PC-3 (cell line): ENCODE results near the gene CNTFR.

Experiments
- CTCF ChIP-seq: fragments of 300-600 bp; sonication (generic); conservative IDR thresholded peaks from 2 replicates; pipeline ENCODE4 v1.5.1; 2017; ENCODE audit warnings: antibody characterized with exemption, low read depth, mild to moderate bottlenecking, low read length
- EZH2 ChIP-seq: fragments of 300-600 bp; sonication (generic); IDR thresholded peaks from one replicate; pipeline ENCODE4 v1.6.1; 2017; ENCODE audit warnings: antibody characterized with exemption, mild to moderate bottlenecking, low read length; ENCODE audit not compliant: unreplicated experiment
- EZH2phosphoT487 ChIP-seq: fragments of 300-600 bp; sonication (generic); IDR thresholded peaks from 2 replicates; pipeline ENCODE4 v1.6.1; 2018; ENCODE audit warnings: mild to moderate bottlenecking, antibody characterized with exemption, low read length, borderline replicate concordance

DNA sequence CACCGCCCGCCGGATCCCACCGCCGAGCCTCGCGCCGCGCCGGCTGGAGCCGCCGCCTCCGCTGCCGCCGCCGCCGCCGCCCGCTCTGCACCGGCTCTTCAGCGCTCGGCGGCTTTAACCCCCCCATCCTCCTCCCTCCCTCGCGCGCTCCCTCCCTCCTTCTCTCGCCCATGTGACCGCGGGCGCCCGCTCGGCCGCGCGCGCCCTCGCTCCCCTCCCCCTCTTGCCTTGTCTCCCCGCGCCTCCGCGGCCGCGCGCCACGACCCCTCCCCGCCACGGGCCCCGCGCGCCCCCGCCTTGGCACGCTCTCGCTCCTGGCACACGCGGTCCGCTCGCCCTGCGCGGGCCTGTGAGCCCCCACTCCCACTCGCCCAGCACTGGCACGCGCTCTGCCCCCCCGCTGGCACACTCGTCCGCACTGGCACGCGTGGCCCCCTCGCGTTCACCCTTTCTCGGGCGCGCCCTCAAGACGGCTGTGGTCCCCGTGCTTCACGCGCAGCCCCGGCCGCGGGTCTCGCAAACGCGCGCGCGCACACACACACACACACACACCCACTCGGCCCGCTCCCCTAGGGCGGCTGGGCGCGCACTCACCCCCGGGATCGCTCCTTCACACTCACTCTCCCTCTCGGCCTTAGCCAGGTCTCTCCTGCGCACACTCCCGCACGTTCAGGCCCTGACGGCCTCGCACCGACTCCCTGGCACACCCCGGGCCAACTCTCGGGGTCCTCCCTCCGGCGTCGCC, at the start of gene CNTFR:
- TF ChIP-seq CTCF (no peak), EZH2phosphoT487 (no peak), EZH2 (no peak)
